H1 (cell line): ENCODE results near the gene RALGAPA2.

Experiments
- CTCF ChIP-seq, 3 experiments: IDR thresholded peaks; 1 replicate in 2 of 3; 2 replicates in 1 of 3; pipeline versions ENCODE4 v1.5.1 to v1.6.1; 2011; ENCODE audit warnings: low read length in 3 of 3, mild to moderate bottlenecking in 3 of 3, inconsistent platforms in 2 of 3, low read depth in 1 of 3, moderate library complexity in 1 of 3; ENCODE audit not compliant: insufficient read depth in 1 of 3; ENCODE audit errors: control extremely low read depth in 1 of 3
- EZH2 ChIP-seq: fragments of 200-600 bp; sonication (generic); IDR thresholded peaks from 2 replicates; pipeline ENCODE4 v1.7.1; 2012; ENCODE audit warnings: low read depth, mild to moderate bottlenecking, moderate library complexity, low read length, inconsistent platforms; ENCODE audit not compliant: severe bottlenecking
- GABPA ChIP-seq: IDR thresholded peaks from 2 replicates; pipeline ENCODE4 v1.6.1; 2011; ENCODE audit warnings: mild to moderate bottlenecking, low read length, moderate library complexity, borderline replicate concordance; ENCODE audit not compliant: insufficient read depth
- GTF2F1 ChIP-seq: IDR thresholded peaks from 2 replicates; pipeline ENCODE4 v1.6.1; 2012; ENCODE audit warnings: low read depth, low read length, improper control_type of control experiment, borderline replicate concordance
- USF2 ChIP-seq: IDR thresholded peaks from 2 replicates; pipeline ENCODE4 v1.6.1; 2011; ENCODE audit warnings: low read length, improper control_type of control experiment
- ZNF274 ChIP-seq: IDR thresholded peaks from 2 replicates; pipeline ENCODE4 v1.7.0; 2012; ENCODE audit warnings: low read length, borderline replicate concordance; ENCODE audit errors: extremely low read depth

GRCh38 chr20:20578838-20579237 lies 133.6 kb downstream of the RALGAPA2 start:
- TF ChIP-seq GABPA (no peak), CTCF (IDR thresholded peaks at IDR 0.05; ENCODE audit: control extremely low read depth in 1 of 3, insufficient read depth in 1 of 3, low read depth in 1 of 3, low read length in 3 of 3) (no peak), GTF2F1 (no peak), EZH2 (no peak), USF2 (no peak), ZNF274 (no peak)
